Glutamatergic neuron (in vitro differentiated cells): Measurements from ENCODE around the gene RPS6KA2. TPM values are rescaled to one million over a fixed set of nuclear protein-coding genes. Genes with fewer than 3 reads are reported as not detected.
"Not testable (repeated sequence)": the region's sequence is repeated elsewhere in the genome, so short reads cannot be mapped to it uniquely, and the experiment has no call there.

Experiments
- DNase-seq: peaks from one replicate; pipeline ENCODE4 v3.0.0; 2022
- H3K27ac Mint-ChIP-seq: one replicate; pipeline ENCODE4 v1.8.0; 2020; ENCODE audit warnings: mild to moderate bottlenecking, mixed read lengths, inconsistent platforms; ENCODE audit not compliant: unreplicated experiment
- H3K27me3 Mint-ChIP-seq: one replicate; pipeline ENCODE4 v1.8.0; 2020; ENCODE audit warnings: mild to moderate bottlenecking, moderate library complexity, mixed read lengths, inconsistent platforms; ENCODE audit not compliant: unreplicated experiment
- H3K36me3 Mint-ChIP-seq: one replicate; pipeline ENCODE4 v1.8.0; 2020; ENCODE audit warnings: mild to moderate bottlenecking, mixed read lengths, inconsistent platforms; ENCODE audit not compliant: unreplicated experiment
- H3K4me1 Mint-ChIP-seq: one replicate; pipeline ENCODE4 v1.8.0; 2020; ENCODE audit warnings: mild to moderate bottlenecking, low read depth, mixed read lengths, inconsistent platforms; ENCODE audit not compliant: unreplicated experiment
- H3K4me3 Mint-ChIP-seq: one replicate; pipeline ENCODE4 v1.8.0; 2020; ENCODE audit warnings: mild to moderate bottlenecking, mixed read lengths, inconsistent platforms; ENCODE audit not compliant: unreplicated experiment
- H3K9me3 Mint-ChIP-seq: one replicate; pipeline ENCODE4 v1.8.0; 2020; ENCODE audit warnings: mild to moderate bottlenecking, moderate library complexity, mixed read lengths, inconsistent platforms; ENCODE audit not compliant: unreplicated experiment
- CTCF ChIP-seq: fragments of 200-600 bp; sonication (generic); IDR thresholded peaks from one replicate; pipeline ENCODE4 v1.5.0; 2021; ENCODE audit not compliant: partially characterized antibody, unreplicated experiment
- microRNA-seq: library from miRNA; unstranded; fragments of <30 nt; microRNA quantifications from one replicate; pipeline ENCODE4, GENCODE V29; 2020; ENCODE audit not compliant: unreplicated experiment
- total RNA-seq: library from RNA; stranded (reverse); fragmentation: NEBNext Ultra II Directional; extraction: Animal tissue kit (Norgen Biotek cat#: 25700); gene quantifications from one replicate; pipeline ENCODE4 v1.2.1, GENCODE V29; 2021; ENCODE audit not compliant: unreplicated experiment

RPS6KA2 gene
- total RNA-seq, 1 donor from 2014 or later = 109 TPM

GRCh38 chr6:166364456-166364855, 262.6 kb downstream of the RPS6KA2 start:
- peaks cover 29% of the 10 kb centered on the region for H3K4me1 Mint-ChIP-seq
- H3K27ac Mint-ChIP-seq = peak overlapping the region; percentile 76
- no peak for TF ChIP-seq CTCF
- H3K4me3 Mint-ChIP-seq = no peak overlapping the region
- H3K9me3 Mint-ChIP-seq = peaks cover 2% of the 10 kb centered on the region
- peaks cover 2% of the 10 kb centered on the region for H3K27me3 Mint-ChIP-seq
- no peak for DNase-seq
- no peaks in the 10 kb centered on the region for H3K36me3 Mint-ChIP-seq

- not testable (repeated sequence) for H3K27me3 Mint-ChIP-seq, H3K9me3 Mint-ChIP-seq, DNase-seq, H3K4me3 Mint-ChIP-seq, H3K27ac Mint-ChIP-seq, H3K36me3 Mint-ChIP-seq
- peaks cover 31% of the 10 kb centered on the region for H3K4me1 Mint-ChIP-seq
Measured at GRCh38 chr6:166362427-166362826, 264.6 kb downstream of the RPS6KA2 start.

- Mint-ChIP-seq H3K27ac (no peak overlapping the region), H3K4me1 (peaks cover 26% of the 10 kb centered on the region), H3K4me3 (no peak overlapping the region), H3K27me3 (peaks cover 4% of the 10 kb centered on the region), H3K9me3 (peaks cover 5% of the 10 kb centered on the region), H3K36me3 (peaks cover 4% of the 10 kb centered on the region)
- no peak for DNase-seq
- TF ChIP-seq CTCF = no peak
Measured at GRCh38 chr6:166361077-166361429, 266.0 kb downstream of the RPS6KA2 start.

GRCh38 chr6:166360243-166361076, 266.6 kb downstream of the RPS6KA2 start:
- H3K27me3 Mint-ChIP-seq = peaks cover 4% of the 10 kb centered on the region
- H3K9me3 Mint-ChIP-seq = peaks cover 5% of the 10 kb centered on the region
- peak; percentile 30 for DNase-seq
- H3K36me3 Mint-ChIP-seq = peaks cover 4% of the 10 kb centered on the region
- no peak overlapping the region for H3K4me3 Mint-ChIP-seq
- peak overlapping the region; percentile 20 for H3K27ac Mint-ChIP-seq
- TF ChIP-seq CTCF = no peak
- H3K4me1 Mint-ChIP-seq = peaks cover 25% of the 10 kb centered on the region

Small RNAs within 50 kb of the gene (microRNA-seq; reads per million reads assigned to microRNA genes)
- 39.8 reads per million, percentile 66 among the genes with 10 or more reads in this experiment for gene MIR1913

Other genes starting within 250 kb of the RPS6KA2 start
- 17.0 TPM for gene MPC1, start 244.3 kb downstream of the RPS6KA2 start, total RNA-seq
- 9.5 TPM for gene RAMACL, start 40.6 kb downstream of the RPS6KA2 start, total RNA-seq